Stomach (tissue), 4 donors: ENCODE results near the gene CYP24A1.

Source experiments
- CTCF ChIP-seq, 7 experiments: fragments of 450-650 bp in 4 of 7; fragments of 200-600 bp in 3 of 7; sonication (generic) in 3 of 7; IDR thresholded peaks; one replicate each; pipeline ENCODE4 v1.5.1; 2016 to 2019; ENCODE audit warnings: antibody characterized with exemption in 7 of 7, control low read depth in 2 of 7, mild to moderate bottlenecking in 1 of 7
- EP300 ChIP-seq: sonication (generic); formaldehyde crosslinking; IDR thresholded peaks from one replicate; pipeline ENCODE4 v1.6.1; 2017; ENCODE audit warnings: antibody characterized with exemption
- POLR2A ChIP-seq, 4 donors: fragments of 450-650 bp; IDR thresholded peaks; one replicate each; pipeline ENCODE4 v1.6.1; 2016; ENCODE audit warnings: antibody characterized with exemption in 4 of 4, control low read depth in 2 of 4, mild to moderate bottlenecking in 1 of 4, moderate library complexity in 1 of 4
- POLR2AphosphoS5 ChIP-seq, 3 donors: sonication (generic); formaldehyde crosslinking; IDR thresholded peaks; one replicate each; pipeline ENCODE4 v1.6.1; 2016; ENCODE audit warnings: antibody characterized with exemption in 3 of 3

GRCh38 chr20:54112221-54112884 lies 61.4 kb downstream of the CYP24A1 start:
- TF ChIP-seq CTCF (IDR thresholded peaks at IDR 0.05) (no peak), POLR2A (IDR thresholded peaks at IDR 0.05) (no peak), EP300 (no peak), POLR2AphosphoS5 (IDR thresholded peaks at IDR 0.05) (no peak)
